GM18861 (cell line): ENCODE results near the gene WDR5.

Experiments
- ATAC-seq: cut with Tn5 transposase; IDR thresholded peaks from one replicate; pipeline ENCODE4 v1.9.1; 2021; ENCODE audit not compliant: unreplicated experiment

The WDR5 gene

GRCh38 chr9:134205672-134206310 lies 69.9 kb downstream of the WDR5 start:
- ATAC-seq = no peak

GRCh38 chr9:134206311-134207300 lies 70.7 kb downstream of the WDR5 start:
- ATAC-seq = no peak

GRCh38 chr9:134208310-134208841 lies 72.5 kb downstream of the WDR5 start:
- ATAC-seq = no peak

GRCh38 chr9:134208981-134209725 lies 73.3 kb downstream of the WDR5 start:
- ATAC-seq = no peak
